NCI-H82 treated with DMSO at 0.1 percent for 48 hours (cell line): ENCODE results near the gene SLC35D2.

Experiments
- DNase-seq: peaks from one replicate; lab custom pipeline; 2025; ENCODE audit not compliant: unreplicated experiment; lab: John Stamatoyannopoulos, UW

SLC35D2 gene

GRCh38 chr9:96383165-96383942, at the start of gene SLC35D2:
Gene SLC35D2 (minus strand): TSS chr9:96383711. CDS start chr9:96383634, 77 bp downstream.
- no peak for DNase-seq

GRCh38 chr9:96430377-96430776, 46.9 kb upstream of the SLC35D2 start:
- DNase-seq: no peak

DNA sequence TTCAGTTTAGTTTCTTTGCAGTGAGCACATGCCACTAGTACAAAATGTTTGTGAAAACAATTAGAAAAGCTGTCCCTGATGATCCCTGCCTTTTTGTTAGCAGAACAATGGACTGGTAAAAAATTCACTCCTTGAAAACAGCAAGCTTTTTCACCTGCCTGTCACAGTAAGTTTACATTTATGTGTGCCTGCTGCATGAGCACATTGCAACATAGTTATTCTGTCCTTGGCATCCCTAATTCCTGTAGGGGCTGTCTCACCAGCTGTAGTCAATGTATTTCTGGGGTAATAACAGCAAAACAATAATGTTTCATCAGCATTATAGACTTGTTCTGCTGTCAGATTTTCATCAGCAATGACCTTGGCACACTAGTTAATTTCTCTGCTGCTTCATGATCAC, 46.2 kb upstream of the SLC35D2 start:
- no peak for DNase-seq

GRCh38 chr9:96425500-96426169, 42.1 kb upstream of the SLC35D2 start:
- no peak for DNase-seq

DNA sequence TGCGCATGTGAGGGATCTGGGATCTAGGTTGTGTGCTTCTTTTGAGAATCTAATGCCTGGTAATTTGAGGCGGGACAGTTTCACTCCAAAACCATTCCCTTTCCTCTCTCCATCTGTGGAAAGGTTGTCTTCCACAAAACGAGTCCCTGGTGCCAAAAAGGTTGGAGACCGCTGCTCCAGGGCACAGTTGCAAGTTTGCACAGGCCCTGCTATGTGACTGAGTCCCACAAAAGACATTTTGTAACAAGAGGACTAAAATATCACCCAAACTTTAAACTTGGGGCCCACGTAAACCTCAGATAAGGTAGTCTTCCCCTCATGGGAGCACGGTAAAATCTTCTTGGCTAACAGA, 40.5 kb upstream of the SLC35D2 start:
- no peak for DNase-seq

DNA sequence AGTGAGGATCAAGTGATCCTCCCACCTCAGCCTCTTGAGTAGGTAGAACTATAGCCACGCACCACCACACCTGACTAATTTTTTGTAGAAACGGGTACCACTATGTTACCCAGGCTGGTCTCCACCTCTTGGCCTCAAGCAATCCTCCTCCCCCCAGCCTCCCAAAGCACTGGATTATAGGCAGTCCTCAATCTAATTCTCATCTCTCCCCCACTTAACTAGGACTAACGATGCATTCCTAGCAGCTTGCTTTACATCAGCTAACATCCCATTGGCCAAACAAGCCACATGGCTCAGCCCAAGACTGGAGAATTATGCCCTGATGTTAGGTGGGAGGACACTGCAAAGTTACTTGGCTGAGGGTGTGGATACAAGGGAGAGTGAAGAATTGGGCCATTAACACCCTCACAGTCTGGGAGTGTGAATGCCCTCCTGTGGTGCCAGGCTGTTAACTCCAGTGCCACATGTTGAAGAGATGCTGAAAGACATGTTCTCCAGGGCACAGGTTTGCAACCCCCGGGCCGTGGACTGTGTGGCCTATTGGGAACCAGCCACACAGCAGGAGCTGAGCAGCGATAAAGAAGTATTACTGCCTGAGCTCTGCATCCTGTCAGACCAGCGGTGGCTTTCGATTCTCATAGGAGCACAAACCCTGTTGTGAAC, 39.9 kb upstream of the SLC35D2 start:
- DNase-seq: no peak

DNA sequence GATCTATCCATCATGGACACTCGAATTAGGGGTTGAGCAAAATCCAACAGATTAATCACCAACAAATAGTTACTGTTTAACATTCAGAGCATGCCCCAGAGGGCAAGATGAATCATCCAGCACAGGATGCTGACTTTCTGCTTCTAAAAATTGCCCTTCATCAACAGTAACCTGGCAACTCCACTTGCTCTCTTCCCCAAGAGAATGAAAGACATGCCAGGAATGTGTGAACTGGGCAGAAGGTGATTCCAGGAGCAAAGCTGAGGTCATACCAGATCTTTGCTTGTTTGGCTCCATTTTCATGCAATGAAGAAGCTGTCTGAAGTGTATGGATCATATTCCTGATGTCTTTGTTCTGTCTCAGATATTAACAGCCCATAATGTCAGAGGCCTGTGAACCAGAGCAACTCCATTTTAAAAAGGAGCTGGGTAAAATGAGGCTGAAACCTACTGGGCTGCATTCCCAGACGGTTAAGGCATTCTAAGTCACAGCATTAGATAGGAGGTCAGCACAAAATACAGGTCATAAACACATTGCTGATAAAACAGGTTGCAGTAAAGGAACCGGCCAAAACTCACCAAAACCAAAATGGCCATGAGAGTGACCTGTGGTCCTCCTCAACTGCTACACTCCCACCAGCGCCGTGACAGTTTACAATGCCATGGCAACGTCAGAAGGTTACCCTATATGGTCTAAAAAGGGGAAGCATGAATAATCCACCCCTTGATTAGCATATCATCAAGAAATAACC, 37.1 kb upstream of the SLC35D2 start:
- DNase-seq: no peak

DNA sequence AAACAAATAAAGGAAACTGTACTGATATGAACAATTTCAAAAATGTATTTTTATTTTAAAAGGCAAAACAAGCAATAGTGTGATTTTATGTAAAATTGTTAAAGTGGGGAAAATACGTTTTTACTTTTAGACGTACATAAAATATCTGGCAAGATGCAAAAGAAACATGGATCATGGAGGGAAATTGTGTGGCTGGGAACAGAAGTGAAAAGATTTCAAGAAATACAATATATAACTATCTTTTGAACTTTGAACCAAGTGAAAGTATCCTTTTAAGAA, 36.1 kb upstream of the SLC35D2 start:
- DNase-seq: no peak

GRCh38 chr9:96418920-96419690, 35.6 kb upstream of the SLC35D2 start:
- DNase-seq: peak; percentile 45

DNA sequence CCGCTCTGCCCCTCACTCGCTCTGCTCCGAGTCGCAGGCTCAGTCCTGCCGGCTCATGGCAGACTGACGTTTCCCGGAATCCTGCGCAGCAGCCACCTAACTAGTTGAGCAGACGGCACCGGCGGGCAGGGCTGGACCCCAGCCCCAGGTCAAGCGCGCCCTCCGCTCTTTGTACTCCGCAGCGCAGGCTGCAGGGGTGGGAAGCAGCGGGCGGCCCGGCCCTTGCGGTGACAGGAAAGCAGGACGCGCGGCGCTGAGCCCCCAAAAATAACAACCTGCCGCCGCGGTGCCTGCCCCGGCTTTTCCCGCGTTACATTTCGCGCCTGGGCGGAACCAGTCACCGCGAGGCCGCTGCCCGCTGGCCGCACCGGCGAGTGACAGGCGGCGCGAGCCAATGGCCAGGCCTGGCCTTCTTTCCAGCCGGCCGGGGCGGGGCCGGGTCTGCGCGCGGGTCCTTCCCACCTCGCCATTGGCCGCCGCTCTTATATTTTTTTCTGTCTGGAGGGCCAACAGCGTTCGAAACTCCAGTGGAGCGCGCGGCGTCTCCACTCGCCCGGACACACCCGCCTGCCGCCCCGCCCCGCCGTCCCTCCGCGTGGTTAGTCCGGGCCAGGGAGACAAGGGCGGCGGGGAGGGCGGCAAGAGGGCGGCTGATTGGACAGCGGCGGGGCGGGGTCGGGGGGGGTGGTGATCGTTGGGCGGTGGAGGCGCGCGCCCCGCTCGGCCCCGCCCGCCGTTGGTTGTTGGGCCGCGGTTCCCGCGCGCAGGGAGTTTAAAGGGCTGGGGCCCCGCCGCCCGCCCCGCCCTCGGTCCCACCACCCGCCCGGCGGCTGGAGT, 34.8 kb upstream of the SLC35D2 start, which contains the start of gene ZNF367:
ZNF367 (minus strand) TSS at position 288 of the 837 bp plus-strand sequence. CDS start 338 bp downstream, outside the sequence.
- DNase-seq: peak; percentile 81

DNA sequence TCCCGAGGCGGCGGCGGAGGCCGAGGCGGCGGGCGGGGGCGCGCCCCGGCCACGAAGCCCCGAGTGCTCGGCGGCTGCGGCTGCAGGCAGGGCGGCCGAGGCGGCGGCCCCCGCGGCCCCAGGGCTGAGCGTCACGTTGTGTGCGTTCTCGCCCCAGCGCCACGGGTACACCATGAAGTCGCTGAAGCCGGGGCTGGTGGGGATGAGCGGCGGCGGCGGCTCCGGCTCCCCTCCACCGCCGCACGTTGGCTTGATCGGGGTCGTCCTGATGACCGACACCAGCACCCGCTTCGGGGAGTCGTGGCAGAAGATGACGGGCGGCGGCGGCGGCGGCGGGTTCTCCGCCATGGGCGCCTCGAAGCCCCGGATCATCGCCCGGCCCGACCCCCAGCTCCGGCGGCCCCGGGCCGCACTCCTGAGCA, 34.2 kb upstream of the SLC35D2 start:
- no peak for DNase-seq

DNA sequence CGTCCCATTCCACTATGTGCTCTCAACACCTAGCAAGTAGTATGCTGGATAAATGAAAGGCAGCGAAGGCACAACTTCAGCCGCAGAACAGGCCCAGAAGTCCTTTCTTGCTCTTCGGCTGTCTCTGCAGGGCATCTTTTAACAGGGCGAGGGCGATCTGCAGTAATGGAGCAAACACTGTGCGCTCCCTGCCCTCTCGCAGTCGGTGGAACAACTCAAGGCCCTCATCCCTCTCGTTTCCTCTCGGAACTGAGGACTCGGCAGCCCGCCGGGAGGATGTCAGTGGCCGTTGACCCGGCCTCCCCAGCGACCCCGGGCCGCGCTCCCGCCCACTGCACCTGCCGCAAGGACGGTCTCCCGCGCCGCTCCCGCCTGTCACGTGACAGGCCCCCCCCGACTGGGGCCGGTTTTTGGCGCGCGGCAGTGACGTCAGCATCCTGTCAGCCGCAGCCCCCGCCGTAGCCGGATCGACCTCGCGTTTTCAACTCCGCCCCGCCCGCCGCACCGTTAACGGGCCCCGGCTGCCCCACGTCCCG, 33.6 kb upstream of the SLC35D2 start:
- DNase-seq: peak; percentile 36

DNA sequence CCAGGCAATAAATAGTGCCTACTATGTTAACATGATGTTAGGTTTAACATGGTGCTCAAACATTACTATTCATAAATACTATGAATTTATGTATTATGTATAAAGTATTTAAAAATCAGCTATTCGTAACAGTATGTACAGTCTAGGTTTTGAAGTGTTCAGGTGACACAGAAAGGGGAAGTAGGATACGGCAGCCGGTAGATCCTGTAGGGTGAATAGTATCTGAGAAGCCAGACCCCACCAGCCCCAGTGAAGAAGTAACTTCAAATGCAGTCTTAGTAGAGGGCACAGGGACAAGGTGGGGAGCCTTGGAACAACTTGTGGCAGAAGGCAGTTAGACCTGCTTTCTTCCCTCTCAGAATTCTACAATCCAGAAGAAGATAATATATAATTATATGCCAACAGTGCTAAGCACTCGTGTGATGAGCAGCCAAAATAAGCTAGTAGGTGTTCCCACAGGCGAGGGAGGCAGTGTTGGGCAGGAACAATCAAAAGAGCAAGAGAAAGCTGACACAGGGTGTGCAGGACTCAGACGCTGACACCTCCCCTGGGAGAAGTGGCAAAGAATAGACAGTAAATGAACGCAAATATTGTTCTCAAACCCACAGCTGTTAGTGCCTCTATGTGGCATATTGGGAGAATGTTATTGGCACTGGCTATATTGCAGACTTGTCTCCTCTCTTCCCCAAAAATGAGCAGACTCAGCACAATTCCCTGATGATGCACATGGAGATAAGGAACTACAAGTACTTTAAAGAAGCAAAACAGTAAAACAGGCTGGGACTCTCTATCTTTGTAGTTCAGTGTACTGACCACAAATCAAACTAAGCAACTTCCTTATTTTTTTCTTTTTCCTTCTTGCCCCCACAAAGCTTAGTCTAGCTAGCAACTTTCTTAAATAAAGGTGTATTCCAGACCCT, 30.1 kb upstream of the SLC35D2 start:
- DNase-seq: no peak

DNA sequence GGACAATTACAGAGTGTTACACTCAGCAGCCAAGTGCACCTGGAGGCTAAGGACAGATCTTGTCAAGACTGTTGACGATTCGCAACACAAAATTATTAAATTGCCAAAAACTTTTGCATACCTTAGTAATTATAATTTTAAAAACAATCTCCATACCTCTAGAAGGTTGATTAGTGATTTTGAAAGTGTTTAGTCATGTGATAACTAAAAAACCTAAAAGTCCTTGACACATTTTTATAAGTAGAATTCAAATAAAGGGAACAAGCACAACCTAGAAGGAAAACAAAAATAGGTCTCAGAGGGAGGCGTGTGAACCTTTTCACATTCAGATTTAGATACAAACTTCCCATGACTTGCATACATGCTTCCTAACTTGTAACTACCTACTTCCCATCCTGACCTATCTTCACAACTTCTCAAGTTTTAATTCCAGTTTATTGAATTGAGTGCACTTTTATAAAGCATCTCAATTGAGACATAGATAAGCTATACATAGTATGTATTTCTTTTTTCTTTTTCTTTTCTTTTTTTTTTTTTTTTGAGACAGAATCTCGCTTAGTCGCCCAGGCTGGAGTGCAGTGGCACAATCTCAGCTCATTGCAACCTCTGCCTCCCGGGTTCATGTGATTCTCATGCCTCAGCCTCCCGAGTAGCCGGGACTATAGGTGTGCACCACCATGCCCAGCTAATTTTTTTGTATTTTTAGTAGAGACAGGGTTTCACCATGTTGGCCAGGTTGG, 28.8 kb upstream of the SLC35D2 start:
- no peak for DNase-seq

- DNase-seq: no peak
Measured at GRCh38 chr9:96411129-96411838, 27.8 kb upstream of the SLC35D2 start.

- DNase-seq: no peak
Measured at GRCh38 chr9:96408409-96409280, 25.1 kb upstream of the SLC35D2 start.
